ENCODE measurements around the gene TBC1D2B.

Gene TBC1D2B

DNA sequence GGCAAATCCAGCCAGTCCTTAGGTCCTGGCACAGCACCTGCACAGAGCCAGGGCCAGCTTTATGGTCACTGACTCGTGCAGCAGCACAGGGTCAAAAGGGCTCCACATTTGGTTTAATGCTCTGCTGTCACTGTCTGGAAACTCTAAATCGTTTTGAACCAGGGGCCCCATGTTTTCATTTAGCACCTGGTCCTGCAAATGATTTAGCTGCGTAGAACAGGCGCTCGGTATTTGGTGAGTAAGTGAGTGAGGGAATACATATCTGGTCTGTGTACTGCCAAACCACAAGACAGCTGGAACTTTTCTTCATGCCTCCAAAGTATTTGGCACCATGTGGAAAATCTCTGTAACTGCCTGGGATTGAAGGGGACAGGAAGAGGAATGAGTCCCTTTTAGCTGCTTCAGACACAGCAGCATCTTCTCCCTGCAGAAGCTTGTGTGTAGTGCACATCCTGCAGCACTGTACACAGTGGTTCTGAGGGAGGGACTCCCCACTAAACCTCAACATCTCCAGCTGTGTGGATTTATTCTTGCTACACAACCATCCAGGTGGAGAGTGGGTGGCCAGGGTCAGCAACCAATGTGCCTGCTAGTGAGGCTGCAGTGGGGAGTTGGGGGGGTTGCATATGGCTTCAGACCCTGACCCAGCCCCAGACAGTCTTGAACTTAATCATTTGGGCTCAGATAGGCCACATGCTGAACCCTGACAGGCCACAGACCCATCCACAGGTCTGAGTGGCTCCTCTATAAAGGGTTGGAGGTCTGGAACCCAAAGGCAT is 15.9 kb upstream of the TBC1D2B start:
- DNase-seq: peak; percentile 46

DNA sequence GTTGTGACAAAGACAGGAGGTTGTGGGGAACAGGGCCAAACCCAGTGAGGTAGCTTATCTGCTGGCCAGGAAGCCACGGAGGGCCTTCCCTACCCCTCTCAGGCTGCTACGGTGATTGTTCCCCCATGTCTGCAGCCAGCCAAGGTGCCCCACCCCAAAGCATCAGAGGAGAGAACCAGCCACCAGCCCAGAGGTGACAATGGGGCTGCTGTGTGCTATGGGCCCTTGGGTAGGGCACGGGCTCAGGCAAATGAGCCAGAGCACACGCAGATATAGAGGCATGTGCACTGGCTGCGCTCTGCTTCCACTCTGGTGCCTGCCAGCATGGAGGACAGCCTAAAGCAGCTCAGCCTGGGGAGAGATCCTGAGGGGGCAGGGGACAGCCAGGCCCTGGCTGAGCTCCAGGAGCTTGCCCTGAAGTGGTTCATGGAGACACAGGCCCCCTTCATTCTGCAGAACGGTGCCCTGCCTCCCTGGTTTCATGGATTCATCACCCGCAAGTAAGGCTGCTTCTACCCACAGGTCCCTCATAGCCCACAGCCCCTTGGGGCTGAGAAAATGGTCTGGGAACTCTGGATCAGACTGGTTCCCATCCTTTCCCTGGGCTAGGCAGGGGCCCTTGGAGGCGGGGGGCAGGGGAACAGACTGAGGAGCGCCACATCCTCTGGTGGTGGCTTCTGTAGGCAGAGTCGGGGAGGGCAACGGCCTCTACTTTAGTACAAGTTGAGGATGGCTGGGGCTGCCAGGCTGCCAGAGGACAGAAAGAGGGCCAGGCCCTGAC is 14.9 kb upstream of the TBC1D2B start, which contains the start of gene SH2D7:
SH2D7 (plus strand) TSS at position 301 of the 781 bp plus-strand sequence; CDS start at position 325, 24 bp downstream.
- DNase-seq: peak; percentile 58

DNA sequence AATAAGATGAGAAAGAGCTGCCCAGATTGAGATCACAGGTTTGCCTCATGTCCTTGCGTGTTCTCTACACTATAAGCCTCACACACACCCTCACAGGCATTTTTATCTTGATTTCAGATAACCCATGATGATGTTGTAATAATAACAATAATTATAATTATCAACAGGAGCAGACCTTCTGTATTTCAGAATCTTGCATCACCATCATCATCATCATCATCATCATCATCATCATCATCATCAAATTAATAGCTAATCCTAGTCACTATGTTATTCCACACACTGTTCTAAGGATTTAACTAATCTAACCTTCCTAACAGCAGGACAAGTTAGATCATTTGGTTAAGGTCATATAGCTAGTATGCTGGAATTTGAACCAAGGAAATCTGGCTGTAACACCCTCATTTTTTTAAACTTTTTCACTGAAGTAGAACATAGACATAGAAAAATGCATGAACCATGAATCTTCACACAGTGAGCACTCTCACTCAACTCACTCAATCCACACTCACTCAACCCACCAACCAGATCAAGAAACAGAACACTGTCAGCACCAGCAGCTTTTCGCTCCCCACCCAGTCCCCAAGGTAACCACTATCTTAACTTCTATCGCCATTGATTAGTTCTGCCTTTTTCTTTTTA is 13.0 kb upstream of the TBC1D2B start:
- DNase-seq: no peak

DNA sequence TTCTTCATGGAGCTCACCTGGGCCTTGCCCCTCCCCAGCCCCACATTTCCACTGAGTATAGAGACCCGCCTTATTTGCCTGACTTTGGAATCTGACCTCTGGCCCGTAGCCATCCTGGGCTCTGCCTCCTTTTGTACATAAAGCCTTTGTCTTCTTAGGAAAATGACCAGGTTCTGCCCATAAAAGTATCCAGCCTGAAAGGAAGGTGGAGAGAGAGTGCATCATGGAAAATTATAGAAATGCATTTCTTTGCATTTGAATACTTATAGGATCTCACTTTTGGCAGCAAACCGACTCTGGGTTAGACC is 11.2 kb upstream of the TBC1D2B start:
- no peak for DNase-seq

DNA sequence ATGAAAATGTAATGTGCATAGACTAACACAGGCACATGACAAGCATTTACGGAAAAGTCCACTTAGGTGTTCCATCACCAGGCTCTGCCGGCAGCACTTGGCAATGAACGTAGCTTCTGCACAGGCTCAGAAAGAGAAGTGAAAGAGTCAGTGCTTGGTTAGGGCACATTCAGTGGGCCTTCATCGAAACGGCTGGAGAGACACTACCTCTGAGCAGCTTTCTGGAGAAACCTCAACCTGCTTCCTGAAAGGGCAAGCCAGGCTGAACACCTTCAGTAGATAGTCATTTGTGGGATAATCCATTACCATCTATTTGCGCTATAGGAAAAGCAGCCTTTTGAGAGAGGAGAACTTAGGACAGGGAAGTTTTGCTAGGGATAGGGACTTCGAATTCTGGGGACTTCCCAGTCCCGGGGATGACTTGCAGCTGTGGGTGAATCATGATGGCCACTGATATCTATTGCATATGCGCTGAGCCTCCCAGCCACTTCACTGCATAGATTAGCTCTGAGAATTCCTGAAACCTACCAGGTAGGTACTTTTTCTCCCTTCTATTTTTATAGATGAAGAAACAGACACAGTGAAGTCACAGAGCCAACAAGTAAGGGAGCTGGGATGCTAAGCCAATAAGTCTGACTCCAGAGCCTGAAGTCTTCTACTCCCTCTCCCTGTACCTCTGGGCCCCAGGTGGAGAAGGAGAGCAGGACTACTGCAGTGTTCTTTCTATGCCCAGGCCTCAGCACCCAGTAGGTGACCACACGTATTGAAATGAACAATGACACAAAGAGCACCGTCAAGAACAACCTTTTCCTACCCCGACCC is 10.7 kb upstream of the TBC1D2B start:
- DNase-seq: peak; percentile 36

DNA sequence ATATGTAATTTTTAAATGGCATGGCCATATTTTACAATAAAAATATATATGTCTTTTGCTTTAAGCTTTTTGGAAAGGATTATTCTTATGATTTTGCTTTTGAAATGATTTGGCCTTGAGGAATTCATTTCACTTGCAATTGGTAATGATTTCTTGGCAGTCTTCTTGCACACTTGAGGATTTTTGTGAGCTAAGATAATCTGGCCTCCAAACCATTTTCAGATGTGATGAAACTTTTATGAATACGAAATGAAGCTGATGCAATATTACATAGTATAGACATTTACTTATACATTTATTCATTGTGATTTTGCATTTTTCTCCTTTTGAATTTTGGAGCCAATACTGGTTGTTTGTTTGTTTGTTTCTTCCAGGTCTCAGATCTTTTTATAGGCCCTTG is 8.4 kb upstream of the TBC1D2B start:
- no peak for DNase-seq

DNA sequence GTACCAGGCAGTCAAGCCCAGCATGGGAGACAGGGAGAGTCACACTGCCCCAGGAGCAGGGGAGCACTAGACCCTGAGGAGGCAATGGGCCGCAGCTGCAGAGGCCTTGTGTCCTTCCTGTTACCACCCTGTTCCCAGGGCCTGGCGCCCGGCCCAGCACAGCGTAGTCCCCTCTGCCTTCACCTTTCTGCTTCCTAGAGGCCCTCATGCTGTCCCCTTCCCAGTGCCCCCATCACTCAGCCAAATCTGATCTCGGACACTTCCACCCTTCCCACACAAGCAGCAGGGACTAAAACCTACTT is 6.9 kb upstream of the TBC1D2B start:
- peak; percentile 51 for DNase-seq

DNA sequence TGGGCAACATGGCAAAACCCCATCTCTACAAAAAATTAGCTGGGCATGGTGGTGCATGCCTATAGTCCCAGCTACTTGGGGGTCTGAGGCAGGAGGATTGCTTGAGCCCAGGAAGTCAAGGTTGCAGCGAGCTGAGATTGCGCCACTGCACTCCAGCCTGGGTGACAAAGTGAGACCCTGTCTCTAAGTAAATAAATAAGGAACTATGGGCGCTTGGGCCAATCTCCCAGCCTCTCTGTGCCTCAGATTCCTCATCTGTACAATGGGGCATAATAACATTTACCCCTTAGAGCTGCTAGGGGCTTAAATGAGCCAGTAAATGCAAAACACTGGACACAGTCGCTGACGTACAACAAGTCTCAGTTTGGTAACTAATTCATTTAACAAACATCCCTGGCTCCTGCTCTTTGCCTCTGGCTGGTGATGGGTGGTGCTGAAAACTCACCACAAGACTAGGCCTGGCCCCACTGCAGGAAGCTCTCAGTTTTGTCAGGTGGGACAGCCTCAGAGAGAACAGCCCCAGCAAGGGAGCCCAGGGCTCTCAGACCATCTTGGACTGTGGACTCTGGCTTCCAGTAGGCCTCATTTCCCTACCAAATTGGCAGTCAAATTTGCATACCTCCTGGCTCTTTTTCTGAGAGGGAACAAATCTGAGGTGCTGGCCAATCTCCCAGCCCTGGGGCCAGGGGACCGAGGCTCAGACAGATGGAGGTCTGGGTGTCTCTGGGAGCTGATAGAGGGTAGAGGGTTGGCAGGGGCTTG is 6.4 kb upstream of the TBC1D2B start:
- DNase-seq: peak; percentile 24

DNA sequence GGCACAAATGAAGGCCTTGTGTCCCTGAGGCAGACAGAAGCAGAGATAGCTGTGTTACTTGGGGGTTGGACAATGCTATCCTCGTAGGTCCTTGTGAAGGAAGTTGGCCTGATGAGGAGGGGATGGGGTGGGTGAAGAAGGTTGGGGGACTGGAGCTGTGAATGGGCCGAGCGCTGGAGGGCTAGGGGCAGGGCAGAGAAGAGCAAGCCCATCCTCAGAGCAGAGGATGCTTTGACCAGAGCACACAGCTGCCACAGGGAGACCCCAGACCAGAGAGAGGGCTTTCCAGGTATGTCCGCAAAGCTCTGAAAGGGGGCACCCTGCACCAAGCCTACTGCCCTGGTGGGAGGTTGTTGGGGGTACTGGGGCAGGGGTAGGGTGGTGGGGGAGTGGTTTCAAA is 5.7 kb upstream of the TBC1D2B start:
- DNase-seq: peak; percentile 37

DNA sequence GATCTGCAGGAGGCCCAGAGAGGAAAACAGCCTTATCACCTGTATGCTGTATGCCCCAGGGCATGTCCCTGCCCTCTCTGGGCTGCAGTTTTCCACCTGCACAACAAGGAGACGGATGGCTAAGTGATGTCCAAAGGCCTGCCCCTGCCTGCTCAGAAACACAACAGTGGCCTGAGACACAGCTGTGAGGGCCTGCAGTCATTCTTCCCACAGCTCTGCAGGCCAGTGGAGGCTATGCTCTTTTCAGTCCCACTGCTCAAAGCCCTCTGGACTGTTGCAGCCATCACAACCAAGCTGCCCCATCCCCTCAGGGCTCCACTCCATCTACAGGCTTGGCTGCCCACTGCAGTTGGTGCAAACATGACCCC is 5.2 kb upstream of the TBC1D2B start:
- DNase-seq: no peak

DNA sequence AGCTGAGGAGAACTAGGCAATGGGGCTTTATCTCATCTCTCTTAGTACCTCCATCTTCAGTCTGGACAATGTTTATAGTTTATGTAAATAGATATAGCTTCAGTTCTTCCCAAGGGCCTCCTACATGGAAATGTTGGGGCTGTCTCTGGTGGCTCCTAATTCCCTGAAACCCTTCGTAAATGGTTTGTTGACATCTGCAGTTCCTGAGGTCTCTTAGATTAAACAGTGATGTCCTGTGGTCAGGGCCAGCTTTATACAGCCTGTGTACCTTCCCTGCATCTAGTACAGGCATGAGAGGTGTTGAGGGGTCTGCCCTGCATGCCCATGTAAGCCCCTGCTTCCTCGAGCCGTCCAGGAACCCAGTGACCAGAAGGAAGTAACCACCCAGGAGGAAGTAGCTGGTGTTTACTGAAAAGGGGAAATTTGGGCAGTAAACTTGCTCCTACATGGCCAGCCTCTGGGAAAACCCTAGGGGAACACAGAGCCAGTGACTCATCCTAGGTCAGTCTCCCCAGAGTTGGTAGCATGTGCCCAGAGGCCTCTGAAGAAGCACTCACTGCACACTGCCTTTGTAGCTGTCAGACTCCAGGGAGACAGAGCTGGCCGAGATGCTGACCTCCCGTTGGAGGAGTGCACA is 4.7 kb upstream of the TBC1D2B start:
- DNase-seq: peak; percentile 41

DNA sequence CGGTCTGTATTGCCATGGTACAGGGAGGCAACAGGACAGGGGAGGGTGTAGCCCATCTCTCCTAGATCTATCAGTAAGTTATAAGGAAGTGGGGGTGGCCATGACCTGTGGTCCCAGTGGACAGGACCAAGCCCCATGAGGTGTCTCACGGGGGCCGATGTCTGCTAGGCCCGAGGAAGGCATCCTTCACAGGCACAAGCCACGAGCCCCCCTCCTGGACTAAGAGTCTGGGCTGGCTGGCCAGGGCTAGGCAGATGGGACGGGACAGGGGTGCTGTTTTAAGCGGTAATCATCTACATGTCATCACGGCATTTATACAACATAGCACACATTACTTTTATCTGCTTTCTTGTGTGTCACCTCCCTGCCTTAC is 2.6 kb upstream of the TBC1D2B start:
- DNase-seq: peak; percentile 27

DNA sequence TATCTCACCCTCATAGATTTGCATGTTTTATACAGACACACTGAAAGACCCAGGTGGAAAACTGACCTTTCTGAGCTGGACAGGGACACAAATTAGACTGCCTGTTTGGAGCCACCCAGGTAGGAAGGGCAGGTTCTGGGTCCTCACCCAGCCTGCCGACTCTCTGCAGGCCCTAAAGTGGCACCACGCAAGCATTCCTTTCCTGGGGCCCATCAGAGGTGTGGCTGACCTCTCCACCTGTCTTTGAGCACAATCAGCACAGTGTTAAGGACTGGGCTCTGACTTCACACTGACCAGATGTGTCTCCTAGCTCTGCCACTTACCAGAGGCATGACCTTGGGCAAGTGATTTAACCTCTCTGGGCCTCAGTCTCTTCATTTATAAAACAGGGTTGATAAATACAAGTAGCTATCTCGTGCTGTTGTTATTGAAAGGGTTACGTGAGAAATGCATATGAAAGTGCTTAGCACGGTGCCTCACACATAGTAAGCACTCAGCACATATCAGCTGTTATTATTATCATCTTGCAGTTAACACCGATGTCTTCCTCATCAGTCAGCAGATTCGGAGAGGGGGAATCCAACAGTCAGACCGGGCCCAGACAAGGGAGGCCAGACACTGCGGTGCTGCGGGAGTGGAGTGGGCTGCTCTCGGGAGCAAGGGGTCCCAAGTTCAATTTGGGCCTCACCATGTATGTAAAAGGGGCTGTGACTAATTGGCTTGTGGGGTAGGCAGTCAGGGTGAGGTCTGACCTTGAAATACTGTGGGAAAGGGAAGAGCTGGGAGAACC is 2.0 kb upstream of the TBC1D2B start:
- peak; percentile 55 for DNase-seq

DNA sequence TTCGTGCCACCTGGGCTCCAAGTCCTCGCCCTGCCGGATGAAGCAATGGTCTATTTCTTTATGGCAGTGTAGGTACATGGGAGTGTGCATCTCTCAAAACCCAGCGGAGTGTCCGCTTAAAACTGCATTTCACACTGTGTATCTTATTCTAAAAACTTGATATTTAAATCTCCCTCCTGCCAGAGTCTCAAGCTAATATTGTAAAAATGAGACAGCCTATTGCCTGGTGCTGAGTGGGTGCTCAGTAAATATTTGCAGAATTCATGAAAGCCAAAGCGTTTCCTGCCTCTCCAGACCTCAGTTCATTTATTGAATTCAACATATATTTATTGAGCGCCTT is 330 bp upstream of the TBC1D2B start:
- no peak for DNase-seq

DNA sequence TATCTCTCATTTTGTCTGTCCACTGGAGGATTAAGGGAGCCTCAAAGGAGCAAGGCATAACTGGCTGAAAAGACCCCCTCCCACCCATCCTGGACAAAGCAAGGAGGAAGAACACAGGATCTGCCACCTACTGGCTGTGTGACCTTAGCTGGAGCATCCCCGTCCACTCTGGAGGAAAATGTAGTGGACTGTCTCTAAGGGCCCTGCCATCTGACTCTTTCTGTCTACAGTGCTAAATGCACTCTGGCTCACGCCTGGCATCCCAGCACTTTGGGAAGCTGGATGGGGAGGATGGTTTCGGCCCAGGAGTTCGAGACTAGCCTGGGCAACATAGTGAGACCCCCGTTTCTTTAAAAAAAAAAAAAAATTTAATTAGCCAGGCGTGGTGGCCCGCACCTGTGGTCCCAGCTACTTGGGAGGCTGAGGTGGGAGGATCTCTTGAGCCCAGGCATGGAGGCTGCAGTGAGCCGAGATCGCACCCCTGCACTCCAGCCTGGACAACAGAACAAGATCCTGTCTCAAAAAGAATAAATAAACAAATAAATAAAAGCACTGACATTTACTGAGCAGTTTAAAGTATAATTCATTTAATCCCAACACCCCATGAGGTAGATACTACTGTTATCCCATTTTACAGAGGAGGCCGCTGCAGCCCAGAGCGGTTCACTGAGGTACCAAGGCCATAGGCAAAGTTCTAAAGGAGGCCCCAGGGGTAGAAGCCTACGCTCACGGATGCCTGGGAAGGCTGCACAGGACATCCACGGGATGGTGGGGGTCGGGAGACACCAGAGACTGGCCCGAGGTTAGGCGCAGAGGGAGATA is 1.1 kb downstream of the TBC1D2B start:
- peak; percentile 70 for DNase-seq

DNA sequence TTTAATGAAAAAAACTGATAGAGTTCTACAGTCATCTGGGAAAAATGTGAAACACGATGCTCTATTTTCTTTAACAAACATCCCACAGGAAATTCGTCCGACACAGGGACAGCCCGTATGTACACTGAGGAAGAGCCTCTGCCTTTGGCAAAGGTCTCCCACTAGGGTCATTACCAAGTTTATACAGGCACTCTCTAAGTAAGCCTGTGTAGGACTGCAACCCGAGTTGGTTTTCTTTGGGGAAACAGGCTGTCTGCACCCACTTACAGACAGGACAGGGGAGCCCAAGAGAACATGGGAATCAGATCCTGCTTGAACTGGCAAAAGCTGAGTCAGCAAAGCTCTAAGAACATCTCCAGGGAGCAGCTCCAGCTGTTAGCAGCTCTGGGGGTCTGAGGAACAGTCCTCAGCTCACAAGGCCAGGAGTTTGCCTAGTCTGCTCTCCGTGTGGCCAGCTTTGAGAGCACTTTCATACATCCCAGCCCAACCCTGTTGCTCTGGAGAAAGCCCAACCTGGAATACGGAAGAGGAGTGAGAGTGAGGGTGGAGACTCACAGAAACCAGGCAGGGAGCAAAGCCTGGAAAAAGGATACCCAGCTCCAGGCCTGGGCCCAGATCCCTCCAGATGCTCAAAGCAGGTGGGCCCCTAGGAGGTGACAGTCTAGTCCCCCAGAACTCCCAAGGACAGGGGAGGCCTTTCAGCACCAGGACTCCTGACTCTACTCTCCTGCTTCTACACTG is 1.9 kb downstream of the TBC1D2B start:
- DNase-seq: no peak

DNA sequence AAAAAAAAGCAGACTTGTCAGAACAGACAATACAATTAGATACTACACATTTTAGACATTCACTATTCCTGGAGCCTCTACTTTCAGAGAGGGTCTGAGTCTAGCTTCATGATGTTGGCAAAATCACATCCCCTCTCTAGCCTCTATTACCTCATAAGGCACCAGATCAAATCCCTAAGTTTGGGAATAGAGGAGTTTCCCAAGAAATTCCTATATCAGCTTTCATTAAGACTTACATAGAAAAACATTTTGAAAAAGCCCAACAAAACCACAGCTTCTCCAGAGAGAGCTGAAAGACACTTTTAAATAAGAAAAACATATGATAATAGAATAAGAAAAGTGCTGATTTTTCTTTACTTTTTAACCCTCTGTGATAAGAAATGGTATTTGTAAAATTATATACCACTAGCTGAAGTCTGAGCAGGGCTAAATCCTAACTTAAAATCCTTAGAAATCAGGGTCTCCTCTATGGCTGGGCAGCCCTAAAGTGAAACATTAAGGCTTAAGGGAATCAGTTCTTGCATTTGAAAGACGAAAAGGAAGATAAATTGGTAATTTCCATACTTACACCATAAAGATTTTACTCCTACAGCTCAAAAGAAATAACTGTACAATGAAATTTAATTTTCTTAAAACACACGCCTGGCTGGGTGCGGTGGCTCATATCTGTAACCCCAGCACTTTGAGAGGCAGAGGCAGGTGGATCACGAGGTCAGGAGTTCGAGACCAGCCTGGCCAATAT is 4.3 kb downstream of the TBC1D2B start:
- no peak for DNase-seq

DNA sequence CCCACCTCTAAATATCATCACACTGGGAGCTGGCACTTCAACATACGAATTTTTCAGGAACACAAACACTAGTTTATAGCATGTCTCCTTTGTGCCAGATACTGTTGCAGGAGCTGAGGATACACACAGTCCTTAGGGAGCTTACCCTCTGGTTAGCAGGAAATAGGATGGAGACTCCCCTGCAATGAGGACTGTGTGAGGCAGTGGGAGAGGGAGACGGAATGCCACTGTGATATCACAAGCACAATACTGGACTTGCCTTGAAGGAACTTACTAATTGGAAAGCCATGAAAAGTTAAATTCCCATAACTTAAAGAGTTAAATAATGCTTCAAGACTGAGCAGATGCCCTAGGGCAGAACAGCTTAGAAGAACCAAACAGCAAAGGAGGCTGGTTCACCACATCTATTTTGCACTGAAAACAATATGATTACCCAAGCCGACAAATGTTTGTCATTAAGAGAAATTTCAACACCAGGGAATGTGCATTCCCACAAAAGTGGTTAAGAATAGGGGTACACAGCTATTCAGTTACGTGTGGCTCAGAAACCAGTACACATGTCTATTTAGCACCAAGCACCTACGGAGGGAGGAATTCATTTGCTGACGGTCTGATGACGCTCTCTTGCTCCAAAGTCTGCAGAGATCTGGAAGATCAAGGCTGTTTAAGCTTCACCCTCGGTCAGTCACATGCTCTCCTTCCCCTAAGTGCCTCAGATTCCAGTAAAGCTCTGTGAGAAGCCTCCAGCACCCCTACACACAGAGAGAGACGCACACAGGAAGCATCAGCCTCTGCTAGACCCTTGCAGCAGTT is 5.2 kb downstream of the TBC1D2B start:
- DNase-seq: peak; percentile 74

Measured in activated effector memory CD4-positive, alpha-beta T cell treated with anti-CD3 and anti-CD28 coated beads, Interleukin-2, amount 50 U/mL, for 16 hours (primary cell).